Measurements from ENCODE around the gene CLDN5.

The CLDN5 gene

DNA sequence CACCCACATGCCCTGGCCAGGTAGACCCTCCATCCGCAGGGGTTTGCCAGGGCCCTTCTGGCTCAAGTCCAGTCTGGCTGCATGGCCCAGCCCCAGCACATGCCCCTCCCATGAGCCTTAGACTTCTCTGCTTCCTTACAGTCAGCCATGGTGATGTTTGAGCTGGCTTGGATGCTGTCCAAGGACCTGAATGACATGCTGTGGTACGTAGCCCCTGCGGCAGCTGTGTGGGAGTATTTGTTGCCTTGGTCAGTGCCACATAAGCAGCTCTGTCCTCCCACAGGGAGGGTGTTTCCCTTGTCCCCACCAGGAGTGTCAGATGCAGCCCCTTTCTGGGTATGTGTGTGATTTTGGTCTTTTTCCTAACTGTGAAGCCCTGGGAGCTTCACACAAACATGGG is 27.0 kb downstream of the CLDN5 start:
- ATAC-seq (ENCODE audit: insufficient read depth, low read depth) (no peak), DNase-seq (no peak)
- Histone ChIP-seq H3K9ac (ENCODE audit: low read depth, low read length) (no peak overlapping the region), H2AFZ (ENCODE audit: low read depth, low read length) (no peak overlapping the region), H4K20me1 (ENCODE audit: insufficient read depth, low read length) (peaks cover 27% of the 10 kb centered on the region), H3K27me3 (ENCODE audit: insufficient read depth, low read length, poor library complexity) (no peaks in the 10 kb centered on the region), H3K36me3 (ENCODE audit: insufficient read depth, low read length) (peaks cover 99% of the 10 kb centered on the region), H3K4me1 (ENCODE audit: insufficient read depth, low read length) (no peaks in the 10 kb centered on the region), H3K27ac (ENCODE audit: low read length) (no peak overlapping the region), H3K4me3 (ENCODE audit: low read depth in 1 of 2, low read length in 2 of 2) (no peak overlapping the region), H3K4me2 (ENCODE audit: insufficient read depth, low read length) (no peak overlapping the region), H3K79me2 (ENCODE audit: insufficient read depth, low read length) (peaks cover 10% of the 10 kb centered on the region), H3K9me3 (ENCODE audit: insufficient read depth, low read length, severe bottlenecking) (no peaks in the 10 kb centered on the region)
- no peak for TF ChIP-seq EZH2 (IDR thresholded peaks at IDR 0.05; ENCODE audit: borderline replicate concordance, low read depth, low read length, severe bottlenecking)
- TF ChIP-seq, protein P1, sequence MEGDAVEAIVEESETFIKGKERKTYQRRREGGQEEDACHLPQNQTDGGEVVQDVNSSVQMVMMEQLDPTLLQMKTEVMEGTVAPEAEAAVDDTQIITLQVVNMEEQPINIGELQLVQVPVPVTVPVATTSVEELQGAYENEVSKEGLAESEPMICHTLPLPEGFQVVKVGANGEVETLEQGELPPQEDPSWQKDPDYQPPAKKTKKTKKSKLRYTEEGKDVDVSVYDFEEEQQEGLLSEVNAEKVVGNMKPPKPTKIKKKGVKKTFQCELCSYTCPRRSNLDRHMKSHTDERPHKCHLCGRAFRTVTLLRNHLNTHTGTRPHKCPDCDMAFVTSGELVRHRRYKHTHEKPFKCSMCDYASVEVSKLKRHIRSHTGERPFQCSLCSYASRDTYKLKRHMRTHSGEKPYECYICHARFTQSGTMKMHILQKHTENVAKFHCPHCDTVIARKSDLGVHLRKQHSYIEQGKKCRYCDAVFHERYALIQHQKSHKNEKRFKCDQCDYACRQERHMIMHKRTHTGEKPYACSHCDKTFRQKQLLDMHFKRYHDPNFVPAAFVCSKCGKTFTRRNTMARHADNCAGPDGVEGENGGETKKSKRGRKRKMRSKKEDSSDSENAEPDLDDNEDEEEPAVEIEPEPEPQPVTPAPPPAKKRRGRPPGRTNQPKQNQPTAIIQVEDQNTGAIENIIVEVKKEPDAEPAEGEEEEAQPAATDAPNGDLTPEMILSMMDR (IDR thresholded peaks at IDR 0.05; ENCODE audit: borderline replicate concordance, extremely low read depth, low read length, poor library complexity, severe bottlenecking) = no peak

DNA sequence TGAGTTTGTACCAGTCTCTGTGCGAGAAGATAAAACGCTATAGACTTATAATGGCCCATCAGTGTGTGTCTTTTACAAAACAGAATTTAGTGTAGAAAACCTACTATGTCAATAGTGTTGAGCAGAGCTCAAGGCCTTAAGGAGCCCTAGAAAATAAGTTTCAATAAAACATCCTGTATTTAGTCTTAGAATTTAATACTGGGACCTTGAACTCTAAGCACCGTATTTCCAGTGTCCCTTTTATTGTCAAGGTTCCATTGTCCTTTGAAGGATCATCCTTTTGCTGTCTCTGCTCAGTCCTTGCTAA is 27.9 kb downstream of the CLDN5 start:
- ATAC-seq (ENCODE audit: insufficient read depth, low read depth) (no peak), DNase-seq (no peak)
- peaks cover 19% of the 10 kb centered on the region for H3K79me2 ChIP-seq (ENCODE audit: insufficient read depth, low read length)
- no peak overlapping the region for H2AFZ ChIP-seq (ENCODE audit: low read depth, low read length)
- no peaks in the 10 kb centered on the region for H3K9me3 ChIP-seq (ENCODE audit: insufficient read depth, low read length, severe bottlenecking)
- H3K36me3 ChIP-seq (ENCODE audit: insufficient read depth, low read length) = peaks cover 100% of the 10 kb centered on the region
- TF ChIP-seq, protein P1 (IDR thresholded peaks at IDR 0.05; ENCODE audit: borderline replicate concordance, extremely low read depth, low read length, poor library complexity, severe bottlenecking) = no peak
- no peak for TF ChIP-seq EZH2 (IDR thresholded peaks at IDR 0.05; ENCODE audit: borderline replicate concordance, low read depth, low read length, severe bottlenecking)
- no peak overlapping the region for H3K27ac ChIP-seq (ENCODE audit: low read length)
- H3K27me3 ChIP-seq (ENCODE audit: insufficient read depth, low read length, poor library complexity) = no peaks in the 10 kb centered on the region
- H3K4me3 ChIP-seq (ENCODE audit: low read depth in 1 of 2, low read length in 2 of 2) = no peak overlapping the region
- H3K4me2 ChIP-seq (ENCODE audit: insufficient read depth, low read length) = no peak overlapping the region
- H3K4me1 ChIP-seq (ENCODE audit: insufficient read depth, low read length) = no peaks in the 10 kb centered on the region
- H3K9ac ChIP-seq (ENCODE audit: low read depth, low read length) = no peak overlapping the region
- peaks cover 31% of the 10 kb centered on the region for H4K20me1 ChIP-seq (ENCODE audit: insufficient read depth, low read length)

DNA sequence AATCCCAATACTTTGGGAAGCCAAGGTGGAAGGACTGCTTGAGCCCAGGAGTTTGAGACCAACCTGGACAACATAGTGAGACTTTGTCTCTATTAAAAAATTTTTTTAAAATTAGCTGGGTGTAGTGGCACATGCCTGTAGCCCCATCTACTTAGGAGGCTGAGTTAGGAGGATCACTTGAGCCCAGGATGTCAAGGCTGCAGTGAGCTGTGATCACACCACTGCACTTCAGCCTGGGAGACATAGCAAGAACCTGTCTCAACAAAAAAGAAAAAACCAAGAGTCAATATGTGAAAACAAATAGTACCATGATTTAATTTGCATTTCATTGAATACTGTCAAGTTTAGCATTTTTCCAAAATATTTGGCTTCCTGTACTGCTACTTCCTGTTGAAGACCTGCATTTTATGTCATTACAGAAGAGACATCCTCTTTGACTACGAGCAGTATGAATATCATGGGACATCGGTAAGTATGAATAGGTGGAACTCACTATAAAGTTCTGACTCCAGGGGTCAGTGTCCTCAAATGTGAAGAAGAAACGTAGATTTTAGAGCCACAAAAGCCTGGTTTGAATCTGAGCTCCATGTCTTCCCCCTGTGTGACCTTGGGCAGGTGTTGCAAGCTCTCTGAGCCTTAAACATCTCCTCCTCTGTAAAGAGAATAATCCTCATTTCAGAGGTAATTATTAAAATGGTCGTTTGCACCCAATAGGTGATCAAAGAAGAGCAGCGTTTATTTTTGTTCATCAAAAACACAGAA is 28.5 kb downstream of the CLDN5 start:
- no peak overlapping the region for H3K4me3 ChIP-seq (ENCODE audit: low read depth in 1 of 2, low read length in 2 of 2)
- DNase-seq = no peak
- no peak overlapping the region for H3K4me2 ChIP-seq (ENCODE audit: insufficient read depth, low read length)
- peaks cover 23% of the 10 kb centered on the region for H3K79me2 ChIP-seq (ENCODE audit: insufficient read depth, low read length)
- no peaks in the 10 kb centered on the region for H3K4me1 ChIP-seq (ENCODE audit: insufficient read depth, low read length)
- TF ChIP-seq, protein P1 (IDR thresholded peaks at IDR 0.05; ENCODE audit: borderline replicate concordance, extremely low read depth, low read length, poor library complexity, severe bottlenecking) = peak; percentile 20
- TF ChIP-seq EZH2 (IDR thresholded peaks at IDR 0.05; ENCODE audit: borderline replicate concordance, low read depth, low read length, severe bottlenecking) = no peak
- H3K27ac ChIP-seq (ENCODE audit: low read length) = no peak overlapping the region
- no peak overlapping the region for H2AFZ ChIP-seq (ENCODE audit: low read depth, low read length)
- H3K27me3 ChIP-seq (ENCODE audit: insufficient read depth, low read length, poor library complexity) = no peaks in the 10 kb centered on the region
- H4K20me1 ChIP-seq (ENCODE audit: insufficient read depth, low read length) = peaks cover 31% of the 10 kb centered on the region
- no peak overlapping the region for H3K9ac ChIP-seq (ENCODE audit: low read depth, low read length)
- H3K36me3 ChIP-seq (ENCODE audit: insufficient read depth, low read length) = peaks cover 100% of the 10 kb centered on the region
- no peak for ATAC-seq (ENCODE audit: insufficient read depth, low read depth)
- no peaks in the 10 kb centered on the region for H3K9me3 ChIP-seq (ENCODE audit: insufficient read depth, low read length, severe bottlenecking)

Data from DND-41 (cell line).